CD14-positive monocyte (primary cell): Measurements from ENCODE around the gene INSYN2B. TPM values are rescaled to one million over a fixed set of nuclear protein-coding genes. Genes with fewer than 3 reads are reported as not detected.

ENCODE experiments used
- DNase-seq, 3 donors: peaks; one replicate each; pipeline ENCODE4 v3.0.0-alpha.2; 2011 to 2022
- H2AFZ ChIP-seq: 2 replicates; pipeline ENCODE4 v1.6.0; 2012; ENCODE audit warnings: mild to moderate bottlenecking, low read depth, low read length, inconsistent platforms; ENCODE audit not compliant: insufficient read depth, poor library complexity, severe bottlenecking
- H3K27ac ChIP-seq, 2 donors: 1 replicate in 1 of 2; 2 replicates in 1 of 2; pipeline ENCODE4 v1.5.1; 2012 to 2013; ENCODE audit warnings: low read length in 2 of 2, control low read depth in 1 of 2, inconsistent platforms in 1 of 2, low read depth in 1 of 2, mild to moderate bottlenecking in 1 of 2
- H3K27me3 ChIP-seq, 2 donors: one replicate each; pipeline versions ENCODE4 v1.6.0 to v1.6.1; 2011 to 2013; ENCODE audit warnings: low read length in 2 of 2; ENCODE audit not compliant: control insufficient read depth in 2 of 2, insufficient read depth in 2 of 2
- H3K36me3 ChIP-seq, 2 donors: replicated peaks in 1 of 2; 1 replicate in 1 of 2; 2 replicates in 1 of 2; pipeline versions ENCODE4 v1.5.1 to v1.6.1; 2012 to 2013; ENCODE audit warnings: low read length in 2 of 2, control low read depth in 1 of 2, inconsistent platforms in 1 of 2, mild to moderate bottlenecking in 1 of 2; ENCODE audit not compliant: insufficient read depth in 2 of 2, control insufficient read depth in 1 of 2
- H3K4me1 ChIP-seq, 2 donors: 1 replicate in 1 of 2; 2 replicates in 1 of 2; pipeline versions ENCODE4 v1.5.1 to v1.6.1; 2012 to 2013; ENCODE audit warnings: low read length in 2 of 2, control low read depth in 1 of 2, inconsistent platforms in 1 of 2, mild to moderate bottlenecking in 1 of 2, moderate library complexity in 1 of 2; ENCODE audit not compliant: insufficient read depth in 2 of 2, control insufficient read depth in 1 of 2
- H3K4me2 ChIP-seq: replicated peaks from 2 replicates; pipeline ENCODE3; 2012; ENCODE audit warnings: low read length, moderate library complexity, mild to moderate bottlenecking; ENCODE audit not compliant: poor library complexity, severe bottlenecking; ENCODE audit errors: extremely low read depth
- H3K4me3 ChIP-seq, 3 experiments: fragments of 200-600 bp in 1 of 3; sonication (generic) in 1 of 3; replicated peaks in 1 of 3; 1 replicate in 2 of 3; 2 replicates in 1 of 3; pipeline ENCODE4 v1.5.1; 2011 to 2013; ENCODE audit warnings: low read length in 3 of 3, mild to moderate bottlenecking in 3 of 3, control low read depth in 2 of 3, low read depth in 2 of 3, inconsistent platforms in 1 of 3, moderate library complexity in 1 of 3
- H3K79me2 ChIP-seq: 2 replicates; pipeline ENCODE4 v1.6.0; 2012; ENCODE audit warnings: mild to moderate bottlenecking, control low read depth, inconsistent platforms, low read length, moderate library complexity; ENCODE audit not compliant: insufficient read depth
- H3K9ac ChIP-seq: 2 replicates; pipeline ENCODE4 v1.6.0; 2017; ENCODE audit warnings: low read length, mild to moderate bottlenecking; ENCODE audit not compliant: insufficient read depth, poor library complexity, severe bottlenecking
- H3K9me3 ChIP-seq, 2 donors: replicated peaks in 1 of 2; 1 replicate in 1 of 2; 2 replicates in 1 of 2; pipeline versions ENCODE4 v1.5.1 to v1.6.1; 2012 to 2013; ENCODE audit warnings: low read length in 2 of 2, control low read depth in 1 of 2; ENCODE audit not compliant: control insufficient read depth in 1 of 2, insufficient read depth in 1 of 2
- H4K20me1 ChIP-seq: 2 replicates; pipeline ENCODE4 v1.6.0; 2012; ENCODE audit warnings: mild to moderate bottlenecking, low read length, control low read depth, moderate library complexity; ENCODE audit not compliant: insufficient read depth
- H3K27ac Mint-ChIP-seq, 7 donors: one replicate each; pipeline ENCODE4 v1.8.0; 2020; ENCODE audit warnings: mild to moderate bottlenecking in 7 of 7, mixed read lengths in 7 of 7, moderate library complexity in 6 of 7, inconsistent platforms in 2 of 7
- H3K27me3 Mint-ChIP-seq, 3 donors: one replicate each; pipeline ENCODE4 v1.8.0; 2021 to 2022; ENCODE audit warnings: low read depth in 3 of 3, mild to moderate bottlenecking in 3 of 3, mixed read lengths in 3 of 3, moderate library complexity in 3 of 3, inconsistent platforms in 1 of 3
- H3K36me3 Mint-ChIP-seq, 2 donors: one replicate each; pipeline ENCODE4 v1.8.0; 2020; ENCODE audit warnings: mixed read lengths in 2 of 2, inconsistent platforms in 1 of 2, mild to moderate bottlenecking in 1 of 2
- H3K4me1 Mint-ChIP-seq: one replicate; pipeline ENCODE4 v1.8.0; 2020; ENCODE audit warnings: mild to moderate bottlenecking, mixed read lengths
- H3K4me3 Mint-ChIP-seq, 2 donors: one replicate each; pipeline ENCODE4 v1.8.0; 2020; ENCODE audit warnings: mild to moderate bottlenecking in 2 of 2, mixed read lengths in 2 of 2, moderate library complexity in 1 of 2
- H3K9me3 Mint-ChIP-seq, 7 donors: one replicate each; pipeline ENCODE4 v1.8.0; 2020 to 2022; ENCODE audit warnings: mixed read lengths in 7 of 7, mild to moderate bottlenecking in 6 of 7, moderate library complexity in 6 of 7, inconsistent platforms in 2 of 7
- WGBS: methylation state at CpG from one replicate; pipeline ENCODE4 v1.1.5; 2013; ENCODE audit warnings: missing lambda C conversion rate; ENCODE audit not compliant: insufficient coverage; 5-methylcytosine and 5-hydroxymethylcytosine counted together
- intact Hi-C, 2 donors: fragments of 100-400 bp; cut with micrococcal nuclease; formaldehyde crosslinking; loops; one replicate each; pipeline versions ENCODE4 v1.15.0 to v1.15.1; 2023
- polyA minus RNA-seq: library from RNA; depleted of rRNA, polyadenylated mRNA; stranded (reverse); fragments of >200 nt; gene quantifications from 2 replicates; pipeline ENCODE4 v1.2.3, GENCODE V29; 2012
- polyA plus RNA-seq, 3 donors: library from polyadenylated mRNA; depleted of rRNA in 1 of 3; unstranded in 2 of 3; stranded (reverse) in 1 of 3; fragments of 300-500 nt in 2 of 3; fragments of >200 nt in 1 of 3; fragmentation: Illumina TruSeq in 2 of 3; gene quantifications; 1 replicate in 2 of 3; 2 replicates in 1 of 3; pipeline ENCODE4 v1.2.3, GENCODE V29; 2012 to 2021
- total RNA-seq, 12 experiments: library from RNA in 1 of 12; stranded (reverse) in 1 of 12; fragments of 120-200 nt in 1 of 12; gene quantifications; one replicate each; pipeline ENCODE4 v1.2.4 and lab custom pipeline; 2013 to 2026; ENCODE audit warnings: mixed read lengths in 6 of 12, inconsistent platforms in 1 of 12
- TF ChIP-seq, protein P1 (sequence below): fragments of 200-600 bp; IDR thresholded peaks from one replicate; pipeline ENCODE4 v1.8.0; 2022; ENCODE audit warnings: antibody characterized with exemption, mild to moderate bottlenecking

INSYN2B gene
- total RNA-seq (2013): not detected
- polyA plus RNA-seq (under 1 TPM in 1 of 3 donors, not detected in 2; 0.17 TPM), polyA minus RNA-seq (not detected in 2 replicates), total RNA-seq (lab: John Stamatoyannopoulos, UW) (0.05 to 2.9 (median 0.18) reads per million in 11 experiments)

GRCh38 chr5:169980418-169981053, at the start of gene INSYN2B:
INSYN2B (minus strand) TSS chr5:169980495; CDS start chr5:169883898, 96,597 bp downstream.
- H3K9me3 Mint-ChIP-seq: no peaks in the 10 kb centered on the region
- DNase-seq: peak; percentile 9 to 10 (median 10)
- 80% methylated on average over 2 of the region's 11 CpGs for WGBS
- Histone ChIP-seq H3K27me3 (no peaks in the 10 kb centered on the region), H3K4me3 (no peak within 1 kb of the TSS), H3K4me1 (no peaks in the 10 kb centered on the region), H3K9ac (no peak within 1 kb of the TSS), H3K79me2 (no peaks in the 10 kb centered on the region), H3K27ac (peak within 1 kb of the TSS in 1 of 2 donors; percentile 3), H4K20me1 (peaks cover 81% of the 10 kb centered on the region), H3K4me2 (no peak within 1 kb of the TSS), H3K9me3 (no peaks in the 10 kb centered on the region), H2AFZ (no peak within 1 kb of the TSS), H3K36me3 (peaks cover 42 to 86% of the 10 kb centered on the region in 2 donors)
- H3K27me3 Mint-ChIP-seq: no peaks in the 10 kb centered on the region
- H3K36me3 Mint-ChIP-seq: peaks cover 53 to 76% of the 10 kb centered on the region in 2 donors
- TF ChIP-seq, protein P1, sequence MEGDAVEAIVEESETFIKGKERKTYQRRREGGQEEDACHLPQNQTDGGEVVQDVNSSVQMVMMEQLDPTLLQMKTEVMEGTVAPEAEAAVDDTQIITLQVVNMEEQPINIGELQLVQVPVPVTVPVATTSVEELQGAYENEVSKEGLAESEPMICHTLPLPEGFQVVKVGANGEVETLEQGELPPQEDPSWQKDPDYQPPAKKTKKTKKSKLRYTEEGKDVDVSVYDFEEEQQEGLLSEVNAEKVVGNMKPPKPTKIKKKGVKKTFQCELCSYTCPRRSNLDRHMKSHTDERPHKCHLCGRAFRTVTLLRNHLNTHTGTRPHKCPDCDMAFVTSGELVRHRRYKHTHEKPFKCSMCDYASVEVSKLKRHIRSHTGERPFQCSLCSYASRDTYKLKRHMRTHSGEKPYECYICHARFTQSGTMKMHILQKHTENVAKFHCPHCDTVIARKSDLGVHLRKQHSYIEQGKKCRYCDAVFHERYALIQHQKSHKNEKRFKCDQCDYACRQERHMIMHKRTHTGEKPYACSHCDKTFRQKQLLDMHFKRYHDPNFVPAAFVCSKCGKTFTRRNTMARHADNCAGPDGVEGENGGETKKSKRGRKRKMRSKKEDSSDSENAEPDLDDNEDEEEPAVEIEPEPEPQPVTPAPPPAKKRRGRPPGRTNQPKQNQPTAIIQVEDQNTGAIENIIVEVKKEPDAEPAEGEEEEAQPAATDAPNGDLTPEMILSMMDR: peak; percentile 72
- no peak within 1 kb of the TSS for H3K4me3 Mint-ChIP-seq
- H3K4me1 Mint-ChIP-seq: peaks cover 4% of the 10 kb centered on the region
- intact Hi-C loops: no loop called here
- peak within 1 kb of the TSS in 3 of 7 donors; percentile 24 to 55 (median 33) for H3K27ac Mint-ChIP-seq

DNA sequence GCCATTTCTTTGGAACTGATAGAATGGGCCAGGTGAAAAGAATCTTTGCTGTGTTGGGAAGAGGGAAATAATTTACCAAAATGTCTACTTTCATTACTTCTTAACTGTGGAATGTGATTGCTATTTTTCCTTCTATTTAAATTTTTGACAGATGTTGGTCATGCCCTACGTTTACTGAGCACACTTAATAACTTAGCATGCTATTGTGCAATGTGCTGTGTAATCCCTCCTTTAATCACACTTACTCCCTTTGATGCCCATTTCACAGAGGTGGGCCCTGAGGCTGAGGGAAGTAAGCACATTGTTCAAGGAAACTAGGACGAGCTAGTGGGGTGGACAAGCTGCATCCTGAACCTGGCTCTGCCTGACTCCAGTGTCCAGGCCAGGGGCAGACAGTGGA, 47.8 kb upstream of the INSYN2B start:
- no peak overlapping the region for H2AFZ ChIP-seq
- peaks cover 90 to 100% of the 10 kb centered on the region in 2 donors for H3K36me3 ChIP-seq
- peaks cover 37% of the 10 kb centered on the region for H4K20me1 ChIP-seq
- no peaks in the 10 kb centered on the region for H3K4me1 ChIP-seq
- no peaks in the 10 kb centered on the region for H3K9me3 ChIP-seq
- H3K4me2 ChIP-seq: no peak overlapping the region
- H3K79me2 ChIP-seq: no peaks in the 10 kb centered on the region
- no peaks in the 10 kb centered on the region for H3K4me1 Mint-ChIP-seq
- H3K9ac ChIP-seq: no peak overlapping the region
- no peak for DNase-seq
- H3K36me3 Mint-ChIP-seq: peaks cover 92 to 96% of the 10 kb centered on the region in 2 donors
- no peaks in the 10 kb centered on the region for H3K27me3 ChIP-seq
- H3K4me3 ChIP-seq: no peak overlapping the region
- intact Hi-C loops: no loop called here
- H3K27ac ChIP-seq: no peak overlapping the region
- no peak overlapping the region for H3K4me3 Mint-ChIP-seq
- TF ChIP-seq, protein P1: no peak
- WGBS: 89% methylated on average over 1 of the region's 2 CpGs
- H3K9me3 Mint-ChIP-seq: peaks cover 0 to 2% (median 0%) of the 10 kb centered on the region in 7 donors
- peak overlapping the region in 1 of 7 donors; percentile 36 for H3K27ac Mint-ChIP-seq
- peaks cover 0 to 1% (median 0%) of the 10 kb centered on the region in 3 donors for H3K27me3 Mint-ChIP-seq
